SK-N-SH (cell line): Measurements from ENCODE around the gene FEZF2. TPM values are rescaled to one million over a fixed set of nuclear protein-coding genes. Genes with fewer than 3 reads are reported as not detected.

ENCODE experiments used
- CTCF ChIA-PET: fragments of 300-600, 350-600 bp; formaldehyde crosslinking; extraction: SDS; loops from one replicate; lab custom pipeline; 2021; lab: Yijun Ruan, JAX
- POLR2A ChIA-PET: fragments of 350-600 bp; sonication (Branson Sonifier 250); formaldehyde crosslinking; extraction: SDS; loops from one replicate; lab custom pipeline; 2020; ENCODE audit warnings: antibody characterized with exemption, inconsistent platforms; lab: Yijun Ruan, JAX
- DNase-seq: peaks from one replicate; pipeline ENCODE4 v3.0.0; 2012
- H2AFZ ChIP-seq: fragments of 200-600 bp; sonication (generic); 2 replicates; pipeline ENCODE4 v1.8.1; 2016; ENCODE audit warnings: antibody characterized with exemption, mild to moderate bottlenecking, low read depth
- H3F3A ChIP-seq: fragments of 200-600 bp; sonication (generic); replicated peaks from 2 replicates; pipeline ENCODE3; 2016; ENCODE audit warnings: antibody characterized with exemption, mild to moderate bottlenecking; ENCODE audit not compliant: insufficient read depth
- H3K27ac ChIP-seq, 2 experiments: fragments of 200-500 bp in 1 of 2; fragments of 200-600 bp in 1 of 2; sonication (Bioruptor generic) in 1 of 2; sonication (generic), shearing (Covaris generic) in 1 of 2; 2 replicates each; pipeline versions ENCODE4 v1.5.1 to v1.6.1; 2014 to 2016; ENCODE audit warnings: low read depth in 2 of 2, inconsistent platforms in 1 of 2, low read length in 1 of 2, mild to moderate bottlenecking in 1 of 2, mixed read lengths in 1 of 2
- H3K27me3 ChIP-seq: fragments of 200-600 bp; sonication (generic), shearing (Covaris generic); 2 replicates; pipeline ENCODE4 v1.6.1; 2016; ENCODE audit warnings: mixed run types; ENCODE audit not compliant: insufficient read depth
- H3K36me3 ChIP-seq, 2 experiments: fragments of 200-500 bp in 1 of 2; fragments of 200-600 bp in 1 of 2; sonication (Bioruptor generic) in 1 of 2; sonication (generic) in 1 of 2; replicated peaks in 1 of 2; 2 replicates each; pipeline versions ENCODE3 to v1.5.1; 2014 to 2016; ENCODE audit warnings: low read length in 1 of 2, mild to moderate bottlenecking in 1 of 2; ENCODE audit not compliant: insufficient read depth in 2 of 2, control insufficient read depth in 1 of 2
- H3K4me1 ChIP-seq, 2 experiments: fragments of 200-500 bp in 1 of 2; fragments of 200-600 bp in 1 of 2; sonication (Bioruptor generic) in 1 of 2; sonication (generic), shearing (Covaris generic) in 1 of 2; 2 replicates each; pipeline versions ENCODE4 v1.5.1 to v1.6.1; 2014 to 2016; ENCODE audit warnings: low read depth in 1 of 2, low read length in 1 of 2, mixed run types in 1 of 2; ENCODE audit not compliant: insufficient read depth in 2 of 2, control insufficient read depth in 1 of 2
- H3K4me2 ChIP-seq: fragments of 200-600 bp; sonication (generic), shearing (Covaris generic); 2 replicates; pipeline ENCODE4 v1.6.1; 2017; ENCODE audit warnings: mixed run types
- H3K4me3 ChIP-seq, 2 experiments: fragments of 200-500 bp in 1 of 2; fragments of 200-600 bp in 1 of 2; sonication (Bioruptor generic) in 1 of 2; sonication (generic), shearing (Covaris generic) in 1 of 2; 2 replicates each; pipeline versions ENCODE4 v1.5.1 to v1.8.1; 2014 to 2016; ENCODE audit warnings: low read depth in 2 of 2, inconsistent platforms in 1 of 2, low read length in 1 of 2, mild to moderate bottlenecking in 1 of 2, mixed read lengths in 1 of 2, moderate library complexity in 1 of 2
- H3K79me2 ChIP-seq: fragments of 200-600 bp; sonication (generic); 2 replicates; pipeline ENCODE4 v1.8.1; 2017; ENCODE audit warnings: mild to moderate bottlenecking; ENCODE audit not compliant: insufficient read depth
- H3K9ac ChIP-seq: fragments of 200-600 bp; sonication (generic); 2 replicates; pipeline ENCODE4 v1.6.1; 2017; ENCODE audit warnings: mixed run types
- H3K9me2 ChIP-seq: fragments of 200-600 bp; sonication (generic); 2 replicates; pipeline ENCODE4 v1.6.1; 2017; ENCODE audit warnings: mixed run types
- H3K9me3 ChIP-seq: fragments of 200-600 bp; sonication (generic); 2 replicates; pipeline ENCODE4 v1.6.1; 2017; ENCODE audit warnings: mixed run types, mild to moderate bottlenecking, moderate library complexity
- H4K20me1 ChIP-seq: fragments of 200-600 bp; sonication (generic); 2 replicates; pipeline ENCODE4 v1.6.1; 2017; ENCODE audit warnings: mild to moderate bottlenecking, mixed run types; ENCODE audit not compliant: insufficient read depth
- EP300 ChIP-seq, 2 experiments: IDR thresholded peaks; 2 replicates each; pipeline versions ENCODE4 v1.4.0 to v1.6.1; 2012; ENCODE audit warnings: borderline replicate concordance in 1 of 2, low read depth in 1 of 2, low read length in 1 of 2
- FOSL2 ChIP-seq: IDR thresholded peaks from 2 replicates; pipeline ENCODE4 v1.4.0; 2012; ENCODE audit warnings: low read depth, mild to moderate bottlenecking, moderate library complexity, borderline replicate concordance
- FOXJ3 ChIP-seq: sonication (generic); formaldehyde crosslinking; IDR thresholded peaks from 2 replicates; pipeline ENCODE4 v1.5.1; 2020; ENCODE audit warnings: mild to moderate bottlenecking, missing genetic modification reagents
- GABPA ChIP-seq: IDR thresholded peaks from 2 replicates; pipeline ENCODE4 v1.4.0; 2012; ENCODE audit warnings: low read depth, mild to moderate bottlenecking
- GATA2 ChIP-seq: sonication (generic); formaldehyde crosslinking; IDR thresholded peaks from 2 replicates; pipeline ENCODE4 v1.5.0; 2020; ENCODE audit warnings: mild to moderate bottlenecking, missing genetic modification reagents
- IRF3 ChIP-seq: fragments of 150-350 bp; IDR thresholded peaks from 2 replicates; pipeline ENCODE4 v1.6.1; 2016; ENCODE audit warnings: mild to moderate bottlenecking, low read depth, low read length
- MAX ChIP-seq: IDR thresholded peaks from 2 replicates; pipeline ENCODE4 v1.4.0; 2012; ENCODE audit warnings: low read depth
- MEF2A ChIP-seq: IDR thresholded peaks from 2 replicates; pipeline ENCODE4 v1.4.0; 2012; ENCODE audit warnings: low read depth, borderline replicate concordance
- MXI1 ChIP-seq: IDR thresholded peaks from 2 replicates; pipeline ENCODE4 v1.6.1; 2012; ENCODE audit warnings: mild to moderate bottlenecking, low read depth, low read length, improper control_type of control experiment
- NFIC ChIP-seq: IDR thresholded peaks from 2 replicates; pipeline ENCODE4 v1.4.0; 2012; ENCODE audit warnings: borderline replicate concordance
- NRF1 ChIP-seq: IDR thresholded peaks from 2 replicates; pipeline ENCODE4 v1.6.1; 2012; ENCODE audit warnings: low read depth, mild to moderate bottlenecking, low read length
- PBX3 ChIP-seq: IDR thresholded peaks from 2 replicates; pipeline ENCODE4; 2012
- RAD21 ChIP-seq: IDR thresholded peaks from 2 replicates; pipeline ENCODE4 v1.6.1; 2012; ENCODE audit warnings: mild to moderate bottlenecking, low read length
- RCOR1 ChIP-seq: fragments of 150-350 bp; IDR thresholded peaks from 2 replicates; pipeline ENCODE4 v1.6.1; 2017; ENCODE audit warnings: antibody characterized with exemption, low read length
- REST ChIP-seq: IDR thresholded peaks from 2 replicates; pipeline ENCODE4 v1.6.1; 2012; ENCODE audit warnings: mild to moderate bottlenecking, low read depth, low read length, moderate library complexity
- RFX5 ChIP-seq: IDR thresholded peaks from 2 replicates; pipeline ENCODE4 v1.6.1; 2012; ENCODE audit warnings: mild to moderate bottlenecking, improper control_type of control experiment, low read length
- TEAD4 ChIP-seq: IDR thresholded peaks from 2 replicates; pipeline ENCODE4 v1.4.0; 2012; ENCODE audit warnings: mild to moderate bottlenecking, borderline replicate concordance; ENCODE audit not compliant: insufficient read depth
- USF1 ChIP-seq: IDR thresholded peaks from 2 replicates; pipeline ENCODE4 v1.4.0; 2012; ENCODE audit warnings: low read depth, borderline replicate concordance
- YY1 ChIP-seq: IDR thresholded peaks from 2 replicates; pipeline ENCODE4 v1.4.0; 2012; ENCODE audit warnings: low read depth, mild to moderate bottlenecking
- ZBTB33 ChIP-seq: IDR thresholded peaks from 2 replicates; pipeline ENCODE4 v1.4.0; 2012; ENCODE audit warnings: low read depth, borderline replicate concordance
- WGBS: methylation state at CpG from one replicate; pipeline ENCODE4 v1.1.6; 2017; ENCODE audit warnings: low lambda C conversion rate; 5-methylcytosine and 5-hydroxymethylcytosine counted together
- polyA plus RNA-seq, 3 experiments: library from polyadenylated mRNA; depleted of rRNA; stranded (reverse); fragments of >200 nt; gene quantifications; 2 replicates each; pipeline ENCODE4 v1.2.3, GENCODE V29; 2012

The FEZF2 gene
- polyA plus RNA-seq, 1 of the 3 experiments (the other 2 are of a cell fraction), result not detected

- Histone ChIP-seq H3F3A (peaks cover 8% of the 10 kb centered on the region), H3K27ac (no peak overlapping the region), H4K20me1 (no peaks in the 10 kb centered on the region), H3K4me2 (no peak overlapping the region), H3K4me3 (no peak overlapping the region), H3K9ac (no peak overlapping the region), H3K36me3 (peaks cover 12 to 21% of the 10 kb centered on the region in 2 experiments), H3K9me2 (no peaks in the 10 kb centered on the region), H3K27me3 (no peaks in the 10 kb centered on the region), H3K4me1 (no peaks in the 10 kb centered on the region), H3K9me3 (no peaks in the 10 kb centered on the region), H2AFZ (no peak overlapping the region), H3K79me2 (no peaks in the 10 kb centered on the region)
- CTCF ChIA-PET, result interaction anchor here (1.2 to 9.1 kb wide), 6 partner anchors 27 to 228 kb away, joined by 3 to 142 read pairs (median 4); no protein-coding TSS in a partner anchor
- WGBS, result 92% methylated on average over 5 of the region's 5 CpGs
- POLR2A ChIA-PET, result no interaction called here
- DNase-seq, result no peak
- TF ChIP-seq MEF2A, result no peak
- no peak for TF ChIP-seq FOSL2
- TF ChIP-seq NRF1, result no peak
- TF ChIP-seq ZBTB33, result no peak
- no peak for TF ChIP-seq RAD21
- no peak for TF ChIP-seq NFIC
- no peak for TF ChIP-seq RFX5
- no peak for TF ChIP-seq PBX3
- TF ChIP-seq EP300 (IDR thresholded peaks at IDR 0.05; ENCODE audit: borderline replicate concordance in 1 of 2, low read depth in 1 of 2, low read length in 1 of 2), result no peak
- no peak for TF ChIP-seq RCOR1
- no peak for TF ChIP-seq TEAD4
- TF ChIP-seq GATA2 (CRISPR knock-in tag), result no peak
- no peak for TF ChIP-seq FOXJ3 (CRISPR knock-in tag)
- TF ChIP-seq MXI1, result no peak
- no peak for TF ChIP-seq IRF3
- no peak for TF ChIP-seq REST
- no peak for TF ChIP-seq MAX
- TF ChIP-seq GABPA, result no peak
- TF ChIP-seq USF1, result no peak
- TF ChIP-seq YY1, result no peak
Measured at GRCh38 chr3:62329971-62330370, 43.4 kb downstream of the FEZF2 start.
